GM12872 (cell line): ENCODE results near the gene ZFP36L2.

Experiments used
- TF ChIP-seq, protein P1 (sequence below): IDR thresholded peaks from 3 replicates; pipeline ENCODE4 v1.5.1; 2011; ENCODE audit warnings: low read depth, mild to moderate bottlenecking, low read length, moderate library complexity; ENCODE audit not compliant: insufficient read depth

ZFP36L2 gene

DNA sequence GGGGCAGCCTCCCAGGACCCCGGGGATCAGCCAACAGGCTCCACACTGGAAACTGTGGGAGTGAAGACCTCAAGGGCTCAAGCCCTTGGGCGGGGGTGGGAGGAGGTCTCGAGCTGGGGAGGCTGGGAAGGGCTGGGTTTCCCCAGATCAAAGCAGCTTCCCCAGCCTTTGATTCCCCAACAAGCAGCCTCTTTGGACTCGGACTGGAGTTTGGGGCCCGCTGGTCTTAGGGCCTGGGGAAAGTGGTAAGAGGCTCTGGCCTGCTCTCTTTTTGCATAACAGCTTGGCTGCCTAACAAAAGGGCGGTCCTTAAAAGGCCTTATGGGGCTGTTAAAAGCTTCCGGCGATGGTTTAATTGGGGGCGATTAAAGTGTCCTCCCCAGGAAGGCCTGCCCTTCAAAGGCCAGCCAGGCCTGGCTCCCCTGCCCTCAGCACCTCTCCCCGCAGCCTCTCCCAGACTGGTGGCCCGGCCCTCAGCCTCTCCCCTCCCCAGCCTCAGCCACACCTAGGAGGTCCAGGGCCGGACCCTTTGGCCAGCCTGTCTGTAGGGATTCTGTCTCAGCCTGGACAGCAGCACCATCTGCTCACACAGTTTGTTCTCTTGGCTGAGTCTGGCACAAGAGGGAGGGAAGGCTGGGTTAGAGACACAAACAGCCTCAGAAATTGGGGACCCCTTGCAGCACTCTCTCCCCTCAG, 39.6 kb downstream of the ZFP36L2 start:
- TF ChIP-seq, protein P1, sequence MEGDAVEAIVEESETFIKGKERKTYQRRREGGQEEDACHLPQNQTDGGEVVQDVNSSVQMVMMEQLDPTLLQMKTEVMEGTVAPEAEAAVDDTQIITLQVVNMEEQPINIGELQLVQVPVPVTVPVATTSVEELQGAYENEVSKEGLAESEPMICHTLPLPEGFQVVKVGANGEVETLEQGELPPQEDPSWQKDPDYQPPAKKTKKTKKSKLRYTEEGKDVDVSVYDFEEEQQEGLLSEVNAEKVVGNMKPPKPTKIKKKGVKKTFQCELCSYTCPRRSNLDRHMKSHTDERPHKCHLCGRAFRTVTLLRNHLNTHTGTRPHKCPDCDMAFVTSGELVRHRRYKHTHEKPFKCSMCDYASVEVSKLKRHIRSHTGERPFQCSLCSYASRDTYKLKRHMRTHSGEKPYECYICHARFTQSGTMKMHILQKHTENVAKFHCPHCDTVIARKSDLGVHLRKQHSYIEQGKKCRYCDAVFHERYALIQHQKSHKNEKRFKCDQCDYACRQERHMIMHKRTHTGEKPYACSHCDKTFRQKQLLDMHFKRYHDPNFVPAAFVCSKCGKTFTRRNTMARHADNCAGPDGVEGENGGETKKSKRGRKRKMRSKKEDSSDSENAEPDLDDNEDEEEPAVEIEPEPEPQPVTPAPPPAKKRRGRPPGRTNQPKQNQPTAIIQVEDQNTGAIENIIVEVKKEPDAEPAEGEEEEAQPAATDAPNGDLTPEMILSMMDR = no peak

DNA sequence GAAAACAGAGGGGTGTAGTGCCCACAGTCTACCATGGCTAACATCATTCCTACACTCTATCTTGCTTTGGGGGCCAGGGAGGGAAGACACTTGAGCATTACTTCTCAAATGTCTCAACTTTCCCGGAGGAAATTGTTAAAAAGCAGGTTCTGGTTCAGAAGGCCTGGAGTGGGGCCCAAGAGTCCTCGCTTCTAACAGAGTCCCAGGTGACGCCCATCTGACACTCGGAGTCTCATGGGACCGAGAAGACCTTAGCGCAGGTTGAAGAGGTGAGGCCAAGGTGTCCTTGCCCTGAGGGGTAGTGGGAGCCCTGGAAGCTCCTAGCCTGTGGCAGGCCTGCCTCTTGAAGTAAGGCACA, 40.1 kb downstream of the ZFP36L2 start:
- TF ChIP-seq, protein P1 = no peak

DNA sequence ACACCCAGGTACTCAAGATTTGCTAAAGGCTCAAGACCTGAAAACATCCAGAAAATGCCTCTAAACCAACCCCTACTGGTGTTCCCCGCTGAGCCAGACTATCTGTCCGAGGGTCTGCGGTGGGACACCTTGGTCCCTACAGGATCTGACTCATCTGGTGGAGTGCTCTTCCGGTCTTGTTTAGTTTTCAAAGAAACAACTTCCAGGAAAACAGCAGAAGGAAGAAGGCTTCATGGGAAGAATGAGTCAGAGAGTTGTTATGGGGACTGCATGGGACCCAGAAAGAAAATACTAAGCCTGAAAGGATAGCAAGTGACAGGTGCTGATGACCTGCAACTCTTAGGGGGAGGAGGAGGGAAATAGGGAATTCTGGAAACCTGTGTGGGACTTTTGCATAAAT, 41.3 kb downstream of the ZFP36L2 start:
- TF ChIP-seq, protein P1 = no peak

DNA sequence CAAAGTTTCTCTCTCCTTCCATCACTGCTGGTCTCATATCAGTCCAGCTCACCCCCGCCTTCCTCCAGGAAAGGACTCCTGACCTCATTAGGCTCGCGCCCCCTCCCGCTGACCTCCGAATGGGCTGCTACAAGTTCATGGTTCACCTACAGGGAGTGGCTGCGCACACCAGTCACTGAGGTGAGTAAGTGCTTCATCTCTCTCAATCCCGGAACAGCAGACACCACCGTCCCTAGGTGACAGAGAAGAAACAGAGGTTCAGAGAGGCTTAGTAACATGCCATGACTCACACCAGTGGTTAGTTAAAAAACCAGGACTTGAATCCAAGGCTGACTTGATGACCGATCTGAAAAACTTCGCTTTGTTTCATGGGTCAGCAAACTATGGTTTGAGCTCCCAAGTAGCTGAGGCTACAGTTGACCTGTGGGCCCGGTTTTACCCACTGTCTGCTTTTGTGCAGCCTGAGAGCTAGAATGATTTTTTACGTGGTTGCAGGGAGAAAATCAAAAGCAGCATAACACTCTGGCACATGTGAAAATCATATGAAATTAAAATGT, 42.0 kb downstream of the ZFP36L2 start:
- TF ChIP-seq, protein P1 = no peak

DNA sequence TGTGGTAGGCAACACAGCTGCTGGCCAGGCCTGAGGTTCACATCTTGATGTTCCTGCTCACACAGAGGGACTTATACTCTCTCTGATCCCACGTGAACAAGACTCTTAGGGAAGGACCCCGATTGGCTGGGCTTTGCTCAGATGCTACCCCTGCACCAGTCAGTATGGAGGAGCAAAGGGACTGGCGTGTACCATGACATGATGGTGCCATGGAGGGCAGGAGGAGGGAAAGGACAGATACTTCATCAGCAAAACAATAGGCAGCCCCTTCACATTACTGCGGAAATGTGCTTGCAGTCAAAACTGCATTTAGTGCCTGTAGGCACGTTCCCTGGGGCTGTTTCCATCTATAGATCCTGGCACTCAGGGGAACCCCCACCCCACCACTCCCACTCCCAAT, 42.7 kb downstream of the ZFP36L2 start:
- TF ChIP-seq, protein P1 = no peak

DNA sequence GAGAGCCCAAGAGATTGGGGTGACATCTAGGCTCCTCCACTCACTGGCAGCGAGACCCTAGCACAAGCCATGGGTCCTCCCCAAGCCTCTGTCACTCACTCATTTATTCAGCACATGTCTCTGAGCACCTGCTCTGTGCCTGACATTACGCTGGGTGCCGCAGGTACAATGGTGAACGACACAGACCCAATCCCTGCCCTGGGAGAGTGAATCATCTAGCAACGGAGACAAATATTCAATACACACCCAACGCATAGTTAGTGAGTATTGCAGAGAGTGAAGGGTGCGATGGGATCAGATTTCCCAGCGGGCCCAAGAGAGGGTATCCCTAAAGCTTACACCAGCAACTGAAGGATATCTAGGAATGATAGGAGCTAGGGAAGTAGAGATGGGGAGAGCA, 45.5 kb downstream of the ZFP36L2 start:
- TF ChIP-seq, protein P1 = no peak

DNA sequence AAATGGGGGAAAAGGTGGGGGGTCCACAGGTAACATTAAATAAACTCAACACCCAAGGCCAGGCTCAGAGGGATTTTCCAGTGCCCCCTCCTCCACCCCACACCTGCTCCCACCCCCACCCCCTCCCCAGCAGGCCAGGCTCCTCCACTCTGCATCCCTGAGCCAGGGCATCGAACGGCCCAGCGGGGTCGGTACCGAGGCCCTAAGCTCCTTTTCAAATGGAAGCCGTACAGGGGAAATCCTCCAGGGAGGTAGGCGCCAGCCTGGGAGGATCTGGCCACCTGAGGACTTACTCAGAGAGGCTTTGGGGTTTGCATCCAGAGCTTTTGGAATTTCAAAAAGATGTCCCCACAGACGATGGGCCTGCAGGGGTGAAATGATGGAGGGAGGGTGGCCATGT, 46.5 kb downstream of the ZFP36L2 start:
- TF ChIP-seq, protein P1 = no peak
